Measurements from ENCODE around the gene PPIP5K2. TPM values are rescaled to one million over a fixed set of nuclear protein-coding genes. Genes with fewer than 3 reads are reported as not detected.

The PPIP5K2 gene
- polyA plus RNA-seq (2012; ENCODE audit: insufficient read length, low read depth) = 5.4 TPM

- TF ChIP-seq SIN3A (IDR thresholded peaks at IDR 0.05; ENCODE audit: borderline replicate concordance, insufficient read depth, low read length) (peak; percentile 80; the same call in 1 of the 2 replicates), POLR2AphosphoS5 (IDR thresholded peaks at IDR 0.05; ENCODE audit: low read depth, low read length) (peak; percentile 97), FOXP2 (optimal IDR thresholded peaks at IDR 0.05; ENCODE audit: borderline replicate concordance, extremely low read depth, extremely low read length, insufficient read depth) (peak; percentile 64), REST (IDR thresholded peaks at IDR 0.05; ENCODE audit: insufficient read depth in 1 of 2, low read depth in 2 of 2, low read length in 2 of 2) (peak in 1 of 2 experiments; percentile 44; a peak in 1 of 4 replicates), TAF1 (IDR thresholded peaks at IDR 0.05; ENCODE audit: borderline replicate concordance, insufficient read depth, low read length) (peak; percentile 86; the same call in 1 of the 2 replicates)
These were observed at the start of gene PPIP5K2, which contains the start of gene GIN1 for GRCh38 chr5:103119765-103120606. Gene PPIP5K2 (plus strand): TSS chr5:103120301. CDS start chr5:103129590, 9,289 bp downstream. Gene GIN1 (minus strand): TSS chr5:103120138. CDS start chr5:103108707, 11,431 bp downstream.

GRCh38 chr5:103075442-103075841 is 44.7 kb upstream of the PPIP5K2 start:
- no peak for TF ChIP-seq SIN3A (IDR thresholded peaks at IDR 0.05; ENCODE audit: borderline replicate concordance, insufficient read depth, low read length)
- TF ChIP-seq TAF1 (IDR thresholded peaks at IDR 0.05; ENCODE audit: borderline replicate concordance, insufficient read depth, low read length) = no peak
- TF ChIP-seq FOXP2 (optimal IDR thresholded peaks at IDR 0.05; ENCODE audit: borderline replicate concordance, extremely low read depth, extremely low read length, insufficient read depth) = no peak
- TF ChIP-seq REST (IDR thresholded peaks at IDR 0.05; ENCODE audit: insufficient read depth in 1 of 2, low read depth in 2 of 2, low read length in 2 of 2) = no peak
- TF ChIP-seq POLR2AphosphoS5 (IDR thresholded peaks at IDR 0.05; ENCODE audit: low read depth, low read length) = no peak

- TF ChIP-seq POLR2AphosphoS5 (IDR thresholded peaks at IDR 0.05; ENCODE audit: low read depth, low read length) (no peak), FOXP2 (optimal IDR thresholded peaks at IDR 0.05; ENCODE audit: borderline replicate concordance, extremely low read depth, extremely low read length, insufficient read depth) (no peak), TAF1 (IDR thresholded peaks at IDR 0.05; ENCODE audit: borderline replicate concordance, insufficient read depth, low read length) (no peak), SIN3A (IDR thresholded peaks at IDR 0.05; ENCODE audit: borderline replicate concordance, insufficient read depth, low read length) (no peak), REST (IDR thresholded peaks at IDR 0.05; ENCODE audit: insufficient read depth in 1 of 2, low read depth in 2 of 2, low read length in 2 of 2) (no peak)
These were observed 40.3 kb upstream of the PPIP5K2 start for GRCh38 chr5:103079796-103080195.

GRCh38 chr5:103086547-103086946 is 33.6 kb upstream of the PPIP5K2 start:
- no peak for TF ChIP-seq SIN3A (IDR thresholded peaks at IDR 0.05; ENCODE audit: borderline replicate concordance, insufficient read depth, low read length)

GRCh38 chr5:103089272-103089671 is 30.8 kb upstream of the PPIP5K2 start:
- no peak for TF ChIP-seq TAF1 (IDR thresholded peaks at IDR 0.05; ENCODE audit: borderline replicate concordance, insufficient read depth, low read length)
- no peak for TF ChIP-seq REST (IDR thresholded peaks at IDR 0.05; ENCODE audit: insufficient read depth in 1 of 2, low read depth in 2 of 2, low read length in 2 of 2)
- no peak for TF ChIP-seq FOXP2 (optimal IDR thresholded peaks at IDR 0.05; ENCODE audit: borderline replicate concordance, extremely low read depth, extremely low read length, insufficient read depth)
- TF ChIP-seq SIN3A (IDR thresholded peaks at IDR 0.05; ENCODE audit: borderline replicate concordance, insufficient read depth, low read length) = no peak
- TF ChIP-seq POLR2AphosphoS5 (IDR thresholded peaks at IDR 0.05; ENCODE audit: low read depth, low read length) = no peak

Measured in PFSK-1 (cell line).